ENCODE measurements around the gene ADGRG1. TPM values are rescaled to one million over a fixed set of nuclear protein-coding genes. Genes with fewer than 3 reads are reported as not detected.

The ADGRG1 gene
- polyA plus RNA-seq, 3 donors = 35.8 to 51.4 (median 38.6) TPM

DNA sequence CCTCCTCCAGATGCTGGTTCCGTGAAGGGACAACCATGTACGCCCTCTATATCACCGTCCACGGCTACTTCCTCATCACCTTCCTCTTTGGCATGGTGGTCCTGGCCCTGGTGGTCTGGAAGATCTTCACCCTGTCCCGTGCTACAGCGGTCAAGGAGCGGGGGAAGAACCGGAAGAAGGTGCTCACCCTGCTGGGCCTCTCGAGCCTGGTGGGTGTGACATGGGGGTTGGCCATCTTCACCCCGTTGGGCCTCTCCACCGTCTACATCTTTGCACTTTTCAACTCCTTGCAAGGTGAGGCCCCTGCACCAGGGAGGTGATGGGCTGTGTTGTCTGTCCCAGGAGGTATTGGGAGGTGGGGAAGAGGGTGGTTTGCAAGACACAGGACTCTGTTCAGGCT, 57.2 kb downstream of the ADGRG1 start:
- H3K27ac ChIP-seq (ENCODE audit: low read depth, low read length) = no peak overlapping the region
- 81 to 92% (median 83%) methylated on average over 11 of the region's 11 CpGs for WGBS, 3 donors

DNA sequence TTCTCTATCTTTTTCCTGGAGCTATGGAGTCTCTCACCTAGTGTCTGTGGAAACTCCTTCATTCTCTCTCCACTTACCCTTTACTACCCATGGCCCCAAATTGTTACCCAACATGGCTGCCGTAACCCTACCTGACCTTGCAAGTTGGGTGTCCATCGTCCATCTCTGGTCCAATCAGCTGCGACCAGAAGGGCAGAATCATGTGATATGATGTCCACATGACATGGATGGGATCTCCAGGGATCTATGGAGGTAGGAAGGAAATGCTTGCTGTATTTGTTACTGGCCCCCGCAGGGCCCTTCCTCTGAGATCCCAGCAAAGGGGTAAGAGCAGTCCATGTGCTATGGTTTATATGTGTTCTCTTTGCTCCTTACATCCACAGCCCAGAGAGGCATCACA, 58.1 kb downstream of the ADGRG1 start:
- H3K27ac ChIP-seq (ENCODE audit: low read depth, low read length) = no peak overlapping the region
- WGBS, 3 donors = 66 to 96% (median 88%) methylated on average over 4 of the region's 4 CpGs

DNA sequence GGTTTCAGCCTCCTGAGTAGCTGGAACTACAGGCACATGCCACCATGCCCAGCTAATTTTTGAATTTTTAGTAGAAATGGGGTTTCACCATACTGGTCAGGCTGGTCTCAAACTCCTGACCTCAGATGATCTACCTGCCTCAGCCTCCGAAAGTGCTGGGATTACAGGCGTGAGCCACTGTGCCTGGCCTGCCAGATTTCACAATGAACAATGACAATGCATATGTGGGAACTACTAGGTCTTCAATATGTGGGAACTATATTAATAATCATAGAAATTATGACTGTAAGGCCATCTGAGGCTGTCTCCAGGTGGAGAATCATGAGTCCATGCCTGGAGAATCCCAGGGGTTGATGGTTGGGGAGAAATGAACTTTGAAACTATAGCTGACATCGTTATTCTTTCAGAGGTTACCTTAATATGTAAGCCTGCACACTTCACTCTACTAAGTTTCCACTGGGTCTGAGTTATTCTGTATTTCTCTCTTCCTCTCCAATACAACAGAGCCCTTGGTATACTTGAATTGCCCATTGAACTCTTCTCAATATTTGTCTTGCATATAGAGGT, 59.0 kb downstream of the ADGRG1 start:
- 62 to 87% (median 80%) methylated on average over 3 of the region's 3 CpGs for WGBS, 3 donors
- no peak overlapping the region for H3K27ac ChIP-seq (ENCODE audit: low read depth, low read length)

DNA sequence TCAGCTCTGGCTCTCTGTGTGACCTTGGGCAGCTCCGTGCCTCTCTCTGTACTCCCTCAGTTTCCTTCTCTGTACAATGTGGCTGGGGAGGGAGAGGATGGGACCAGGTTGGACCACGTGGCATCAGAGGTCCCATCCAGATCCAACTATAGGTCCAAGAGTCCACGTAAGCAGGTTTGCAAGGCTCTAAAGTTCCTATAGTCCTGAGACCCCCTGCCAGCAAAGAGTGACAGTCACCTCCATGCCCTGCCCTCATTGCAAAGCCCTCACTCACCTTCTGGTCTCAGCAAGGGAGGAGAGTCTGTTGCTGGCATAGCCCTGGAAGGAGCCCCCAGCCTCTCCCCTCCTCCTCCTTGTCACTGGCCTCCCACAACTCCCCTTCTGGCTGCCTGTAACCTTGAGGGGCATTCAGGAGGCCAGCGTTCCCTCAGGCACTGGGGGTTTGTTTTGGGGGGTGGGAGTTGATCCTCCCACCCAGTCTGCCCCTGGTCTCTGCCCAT, 60.1 kb downstream of the ADGRG1 start:
- H3K27ac ChIP-seq (ENCODE audit: low read depth, low read length) = no peak overlapping the region
- 66 to 77% (median 69%) methylated on average over 4 of the region's 4 CpGs for WGBS, 3 donors

DNA sequence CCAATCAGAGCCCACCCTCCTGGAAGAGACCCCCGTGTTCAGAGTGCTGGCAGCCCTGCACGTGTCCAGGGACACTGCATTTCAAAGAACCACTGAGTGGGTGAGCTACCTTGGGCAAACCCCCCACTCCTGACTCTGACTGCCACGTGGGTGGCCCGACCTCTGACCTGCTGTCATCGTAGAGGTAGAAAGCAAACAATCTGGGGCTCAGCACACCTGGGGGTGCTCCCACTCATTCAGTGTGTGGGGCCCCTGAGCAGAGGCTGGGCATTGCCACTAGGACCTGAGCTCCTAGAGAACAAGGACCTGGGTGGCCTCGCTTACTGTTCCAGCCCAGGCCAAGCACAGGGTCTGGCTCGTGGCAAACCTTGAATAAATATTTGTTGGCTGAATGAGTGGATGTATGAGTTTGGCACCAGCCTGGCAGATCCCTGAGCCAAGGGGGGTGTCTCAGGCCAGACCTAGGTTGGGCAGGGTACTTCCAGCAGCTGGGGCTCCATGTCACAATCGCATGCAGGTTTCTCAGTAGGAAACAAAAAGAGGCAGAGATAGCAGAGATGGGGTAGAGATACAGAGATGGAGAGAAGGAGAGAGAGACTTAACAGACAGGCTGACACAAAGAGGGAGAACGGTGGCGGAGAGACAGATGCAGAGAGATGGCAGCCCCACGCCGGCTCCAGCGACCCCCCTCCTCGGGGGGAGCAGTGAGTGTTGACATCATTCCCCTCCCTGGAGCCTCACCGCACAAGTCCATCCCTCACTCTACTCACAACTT, 60.7 kb downstream of the ADGRG1 start:
- no peak overlapping the region for H3K27ac ChIP-seq (ENCODE audit: low read depth, low read length)
- WGBS, 3 donors = 30 to 40% (median 30%) methylated on average over 13 to 15 of the region's 15 CpGs

DNA sequence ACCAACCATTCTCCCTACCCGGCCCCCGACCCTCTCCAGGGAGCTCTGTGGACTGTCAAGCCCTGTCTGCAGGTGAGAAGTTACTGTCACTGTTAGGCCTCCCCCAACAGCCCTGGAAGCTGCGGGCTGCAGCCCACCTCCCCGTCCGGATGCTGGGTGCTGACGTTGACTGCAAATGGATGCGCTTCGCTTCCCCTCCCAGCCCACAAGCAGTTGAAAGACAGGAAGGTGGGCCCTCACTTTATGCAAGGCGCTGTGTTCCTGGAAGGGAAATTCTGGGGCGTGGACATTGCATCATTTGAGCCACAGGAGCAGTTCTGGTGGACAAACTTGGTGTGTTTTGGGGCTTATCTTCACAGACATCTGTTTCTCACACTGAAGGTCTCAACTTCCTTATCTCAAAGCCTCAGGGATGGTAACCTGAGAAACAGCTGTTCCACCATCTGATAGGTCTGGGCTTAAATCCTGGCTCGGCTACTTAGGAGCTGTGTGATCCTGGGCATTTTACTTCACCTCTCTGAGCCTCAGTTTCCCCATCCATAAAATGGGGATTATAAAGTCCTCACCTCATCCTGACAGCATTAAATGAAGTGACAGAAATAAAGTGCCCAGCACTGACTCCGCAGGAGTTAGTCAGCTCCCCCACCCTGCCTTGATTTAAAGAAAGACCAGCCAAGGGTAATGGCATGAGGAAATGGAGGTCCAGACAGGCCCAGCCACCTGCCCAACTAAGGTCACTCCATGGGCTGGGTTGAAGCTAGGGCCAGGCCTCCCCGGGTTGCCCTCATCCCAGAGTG, 61.5 kb downstream of the ADGRG1 start:
- 26 to 71% (median 32%) methylated on average over 13 of the region's 13 CpGs for WGBS, 3 donors
- no peak overlapping the region for H3K27ac ChIP-seq (ENCODE audit: low read depth, low read length)

DNA sequence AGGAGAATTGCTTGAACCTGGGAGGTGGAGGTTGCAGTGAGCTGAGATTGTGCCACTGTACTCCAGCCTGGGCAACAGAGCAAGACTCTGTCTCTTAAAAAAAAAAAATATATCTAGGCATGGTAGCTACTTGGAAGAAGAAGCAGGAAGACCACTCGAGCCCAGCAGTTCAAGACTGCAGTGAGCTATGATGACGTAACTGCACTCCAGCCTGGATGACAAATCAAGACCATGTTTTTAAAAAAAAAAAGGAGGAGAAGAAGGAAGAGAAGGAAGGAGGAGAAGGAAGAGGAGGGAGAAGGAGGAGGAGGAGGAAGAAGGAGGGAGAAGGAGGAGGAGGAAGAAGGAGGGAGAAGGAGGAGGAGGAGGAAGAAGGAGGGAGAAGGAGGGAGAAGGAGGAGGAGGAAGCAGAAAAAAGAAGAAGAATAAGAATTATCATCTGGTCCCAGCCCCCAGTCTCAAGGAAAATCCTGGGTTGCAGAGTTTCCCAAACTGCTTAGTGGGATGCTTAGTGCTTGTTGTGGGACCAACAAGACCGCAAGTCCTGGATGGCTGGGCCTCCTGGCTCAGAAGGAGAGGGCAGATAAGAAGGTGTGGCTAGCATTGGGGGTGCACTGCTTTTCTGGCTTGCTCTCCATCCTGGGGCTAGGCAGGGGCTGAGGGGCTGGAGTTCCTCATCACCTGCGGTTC, 62.5 kb downstream of the ADGRG1 start:
- 63 to 90% (median 64%) methylated on average over 4 of the region's 4 CpGs for WGBS, 3 donors
- H3K27ac ChIP-seq (ENCODE audit: low read depth, low read length) = no peak overlapping the region

DNA sequence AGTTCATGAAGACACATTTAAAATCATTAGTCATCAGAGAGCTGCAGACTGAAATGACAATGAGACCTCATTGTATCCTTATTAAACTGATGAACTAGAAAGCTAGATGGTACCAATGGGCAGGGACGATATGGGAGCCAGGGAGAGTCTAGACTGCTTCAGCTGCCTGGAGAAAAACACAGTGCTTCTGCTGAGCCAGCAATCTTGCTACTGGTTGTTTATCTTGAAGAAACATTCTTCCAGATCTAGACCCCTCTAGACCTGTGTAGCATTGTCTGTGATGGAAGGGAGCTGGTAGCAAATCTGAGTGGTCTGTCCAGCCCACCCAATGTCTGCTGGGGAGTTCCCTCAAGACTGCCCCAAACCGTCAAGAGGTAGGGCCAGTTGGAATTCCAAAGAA, 64.2 kb downstream of the ADGRG1 start:
- 55 to 71% (median 63%) methylated on average over 2 of the region's 2 CpGs for WGBS, 3 donors

DNA sequence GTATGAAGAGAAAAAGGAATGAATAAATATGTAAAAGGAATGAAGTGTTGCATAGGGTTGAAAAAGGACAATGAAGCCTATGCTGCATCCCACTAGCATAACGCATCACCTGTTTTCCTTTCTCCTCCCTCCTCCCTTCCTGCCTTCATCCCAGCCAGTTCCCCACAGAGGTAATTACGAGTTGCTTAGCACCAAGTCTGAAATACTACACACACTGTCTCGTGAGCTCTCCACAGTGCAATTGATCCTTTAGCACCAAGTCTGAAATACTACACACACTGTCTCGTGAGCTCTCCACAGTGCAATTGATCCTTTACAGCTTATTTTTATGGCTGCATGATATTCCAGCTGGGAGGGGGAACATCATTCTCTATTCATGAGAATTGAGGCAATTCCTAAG, 65.1 kb downstream of the ADGRG1 start:
- 66 to 79% (median 70%) methylated on average over 4 of the region's 4 CpGs for WGBS, 3 donors
- no peak overlapping the region for H3K27ac ChIP-seq (ENCODE audit: low read depth, low read length)

More for the DNA sequence above, 64.2 kb downstream of the ADGRG1 start:
- H3K27ac ChIP-seq (ENCODE audit: low read depth, low read length) = no peak overlapping the region

DNA sequence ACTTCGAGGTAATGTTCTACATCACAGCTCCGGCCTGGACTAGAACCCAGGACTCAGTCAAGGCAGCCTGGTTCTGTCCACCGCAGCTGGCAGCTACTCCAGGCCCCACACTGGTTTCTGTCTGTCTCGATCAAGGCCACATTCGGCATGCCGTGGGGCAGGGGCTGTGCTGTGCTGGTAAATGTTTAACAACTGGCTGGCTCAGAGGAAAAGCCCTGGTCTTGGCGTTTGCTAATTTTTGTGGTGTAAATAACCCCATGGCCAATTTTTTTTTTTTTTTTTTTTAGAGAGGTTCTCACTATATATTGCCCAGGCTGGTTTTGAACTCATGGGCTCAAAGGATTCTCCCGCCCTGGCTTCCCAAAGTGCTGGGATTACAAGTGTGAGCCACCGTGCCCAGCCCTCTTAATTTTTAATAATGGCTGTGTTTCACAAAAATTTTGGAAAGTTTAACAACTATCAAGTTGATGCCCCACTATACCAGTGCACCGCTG, 65.8 kb downstream of the ADGRG1 start:
- H3K27ac ChIP-seq (ENCODE audit: low read depth, low read length) = no peak overlapping the region
- 25 to 65% (median 61%) methylated on average over 10 of the region's 10 CpGs for WGBS, 3 donors

DNA sequence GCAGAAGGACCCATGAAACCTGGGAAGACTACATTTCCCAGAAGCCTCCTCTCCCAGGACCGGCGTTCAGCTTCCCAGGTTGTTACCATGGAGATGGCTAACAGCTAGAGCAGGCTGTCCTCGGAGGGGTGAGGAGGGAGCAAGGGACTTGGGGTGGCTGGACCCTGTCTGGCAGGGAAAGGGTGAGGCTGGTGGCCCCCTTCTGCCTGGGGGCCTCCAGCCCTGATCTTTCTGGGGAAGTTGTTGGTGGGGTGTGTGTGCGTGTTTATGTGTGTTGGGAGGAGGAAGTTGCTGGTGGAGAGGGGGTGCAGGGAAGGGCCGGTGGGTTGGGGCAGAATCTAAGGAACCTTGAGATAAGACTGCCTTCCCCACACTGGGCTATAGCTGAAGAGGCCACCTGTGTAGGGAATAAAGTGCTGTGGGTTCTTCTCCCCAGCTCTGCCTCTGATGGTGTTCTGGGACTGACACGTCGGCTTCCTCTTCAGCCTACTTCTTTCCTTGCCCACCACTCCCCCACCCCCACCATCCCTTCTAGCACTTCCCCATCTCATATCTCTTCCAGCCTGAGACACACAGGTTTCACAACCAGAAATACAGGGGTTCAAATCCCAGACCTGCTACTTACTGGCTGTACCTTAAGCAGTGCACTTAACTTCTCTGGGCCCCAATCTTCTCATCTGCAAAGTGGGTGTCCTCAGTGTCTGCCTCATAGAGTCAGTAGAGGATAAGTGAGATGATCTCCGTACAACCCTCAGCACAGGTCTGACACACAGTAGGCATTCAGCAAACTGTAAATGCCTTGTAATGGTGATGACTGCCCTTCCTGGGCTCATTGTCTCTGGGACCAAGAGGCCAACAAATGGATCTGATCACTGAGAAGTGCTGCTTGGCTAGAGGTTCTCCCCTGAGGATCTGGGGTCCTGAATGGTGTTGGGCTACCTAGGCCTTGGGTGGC, 66.6 kb downstream of the ADGRG1 start, which contains the start of gene DRC7:
Gene DRC7 (plus strand): TSS at position 82 of the 955 bp plus-strand sequence. CDS start 3,144 bp downstream, outside the sequence.
- no peak within 1 kb of the TSS for H3K27ac ChIP-seq (ENCODE audit: low read depth, low read length)
- WGBS, 3 donors = 24 to 34% (median 31%) methylated on average over 7 to 8 of the region's 8 CpGs

DNA sequence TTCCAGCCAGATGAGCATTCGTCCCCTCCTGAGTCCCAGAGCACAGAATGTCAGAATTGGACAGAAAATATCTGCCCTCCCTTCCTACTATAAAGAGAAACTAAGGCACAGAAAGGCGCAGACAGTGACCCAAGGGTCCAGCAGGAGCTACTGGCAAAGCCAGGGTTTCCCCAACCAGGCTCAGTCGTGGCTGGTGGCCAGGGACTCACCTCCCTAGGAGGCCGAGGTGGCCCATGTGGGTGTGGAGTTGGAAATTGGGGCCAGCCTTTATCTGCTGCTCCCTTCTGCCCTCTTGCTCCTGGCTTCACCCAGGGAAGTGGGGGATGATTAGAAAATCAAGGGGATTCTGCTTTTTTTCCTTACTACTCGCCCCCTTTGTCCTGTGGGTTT, 67.2 kb downstream of the ADGRG1 start:
- no peak overlapping the region for H3K27ac ChIP-seq (ENCODE audit: low read depth, low read length)
- WGBS, 3 donors = 66 to 76% (median 68%) methylated on average over 5 of the region's 5 CpGs

DNA sequence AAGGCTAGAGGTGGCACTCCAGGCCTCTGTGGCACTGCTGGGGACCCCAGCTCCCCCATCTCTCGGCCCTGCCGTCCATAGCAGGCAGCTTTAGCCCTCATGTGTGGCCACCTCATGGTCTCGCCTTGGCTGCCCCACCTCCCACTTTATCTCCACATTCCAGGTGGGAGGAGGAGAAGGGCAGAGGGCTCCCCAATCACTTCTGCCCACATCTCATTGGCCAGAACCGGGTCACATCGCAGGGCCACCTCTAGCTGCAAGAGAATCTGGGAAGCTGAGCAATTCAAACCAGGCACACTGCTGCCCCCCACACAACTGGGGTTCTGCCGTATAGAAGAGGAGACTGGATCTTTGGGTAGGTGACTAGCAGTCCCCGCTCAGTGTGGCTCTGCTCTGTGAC, 67.8 kb downstream of the ADGRG1 start:
- 85 to 94% (median 91%) methylated on average over 7 of the region's 7 CpGs for WGBS, 3 donors
- H3K27ac ChIP-seq (ENCODE audit: low read depth, low read length) = no peak overlapping the region

DNA sequence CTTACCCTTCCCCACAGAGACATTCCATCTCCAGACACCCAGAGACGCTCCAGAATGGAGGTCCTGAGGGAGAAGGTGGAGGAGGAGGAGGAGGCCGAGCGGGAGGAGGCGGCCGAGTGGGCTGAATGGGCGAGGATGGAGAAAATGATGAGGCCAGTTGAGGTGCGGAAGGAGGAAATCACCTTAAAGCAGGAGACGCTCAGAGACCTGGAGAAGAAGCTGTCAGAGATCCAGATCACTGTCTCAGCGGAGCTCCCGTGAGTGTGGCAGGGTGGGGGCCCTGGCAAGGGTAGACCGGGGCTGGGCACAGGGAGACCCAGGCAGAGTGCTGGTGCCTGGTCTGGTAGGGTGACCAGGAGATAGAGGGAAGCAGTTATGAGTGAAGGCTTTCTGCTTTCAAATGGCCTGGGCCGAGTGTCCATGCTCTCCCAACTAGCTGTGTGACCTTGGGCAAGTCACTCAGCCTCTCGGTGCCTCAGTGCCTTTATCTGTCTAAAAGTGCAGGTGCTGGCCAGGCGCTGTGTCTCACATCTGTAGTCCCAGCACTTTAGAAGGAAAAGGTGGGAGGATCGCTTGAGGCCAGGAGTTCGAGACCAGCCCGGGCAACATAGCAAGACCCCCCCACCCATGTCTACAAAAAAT, 69.6 kb downstream of the ADGRG1 start:
- H3K27ac ChIP-seq (ENCODE audit: low read depth, low read length) = no peak overlapping the region
- WGBS, 3 donors = 82 to 92% (median 90%) methylated on average over 17 of the region's 17 CpGs

DNA sequence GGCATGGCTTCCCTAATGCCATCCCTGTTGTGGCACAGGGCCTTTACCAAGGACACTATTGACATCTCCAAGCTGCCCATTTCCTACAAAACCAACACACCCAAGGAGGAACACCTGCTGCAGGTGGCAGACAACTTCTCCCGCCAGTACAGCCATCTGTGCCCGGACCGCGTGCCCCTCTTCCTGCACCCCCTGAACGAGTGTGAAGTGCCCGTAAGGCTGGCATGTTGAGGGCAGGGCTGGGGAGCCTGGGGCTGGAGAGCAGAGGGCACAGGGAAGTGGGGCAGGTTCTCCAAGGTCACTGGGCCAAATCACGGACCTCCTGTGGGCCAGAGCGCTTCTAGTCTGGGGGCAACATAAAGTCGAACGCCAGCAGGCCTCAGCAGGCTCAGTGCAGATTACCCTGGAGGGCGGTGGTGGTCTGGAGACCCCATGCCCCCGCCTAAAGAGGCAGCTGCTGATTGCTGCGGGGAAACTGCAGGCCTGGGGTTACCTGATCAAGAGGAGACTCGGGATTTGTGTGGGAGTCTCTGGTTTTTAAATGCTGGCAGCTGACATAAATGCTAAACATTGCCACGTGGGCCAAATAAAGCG, 70.5 kb downstream of the ADGRG1 start:
- 85 to 89% (median 85%) methylated on average over 16 of the region's 16 CpGs for WGBS, 3 donors

DNA sequence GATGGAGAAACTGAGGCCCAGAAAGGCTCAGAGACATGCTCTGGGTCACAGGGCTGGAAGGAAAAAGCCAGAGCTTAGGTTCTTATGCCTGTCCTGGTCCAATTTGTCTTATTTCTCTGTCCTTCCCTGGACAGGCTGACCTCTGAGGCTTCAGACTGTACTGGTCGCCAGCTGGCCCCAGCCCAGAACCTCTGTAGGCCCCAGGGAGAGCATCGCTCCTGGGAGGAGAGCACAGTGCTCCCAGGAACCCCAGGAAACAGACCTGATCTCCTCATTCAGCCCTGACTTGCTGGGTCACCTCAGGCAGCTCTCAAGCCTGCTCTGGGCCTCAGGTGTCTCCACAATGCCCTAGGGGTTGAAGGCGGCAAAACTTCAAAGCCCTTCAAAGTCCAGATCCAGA, 71.1 kb downstream of the ADGRG1 start:
- H3K27ac ChIP-seq (ENCODE audit: low read depth, low read length) = no peak overlapping the region
- WGBS, 3 donors = 75 to 91% (median 76%) methylated on average over 3 of the region's 3 CpGs

More for the DNA sequence above, 70.5 kb downstream of the ADGRG1 start:
- H3K27ac ChIP-seq (ENCODE audit: low read depth, low read length) = no peak overlapping the region

Measured in adipose tissue (tissue), 3 donors.